ENCODE results near the gene CD226.

- TF ChIP-seq POU6F1 (CRISPR knock-in tag; IDR thresholded peaks at IDR 0.05; ENCODE audit: borderline replicate concordance, low read depth) = no peak
- no peak for TF ChIP-seq ARNTL (CRISPR knock-in tag; IDR thresholded peaks at IDR 0.05; ENCODE audit: borderline replicate concordance, low read depth)
- TF ChIP-seq CSRNP3 (CRISPR knock-in tag; IDR thresholded peaks at IDR 0.05) = no peak
- TF ChIP-seq ZNF70 (CRISPR knock-in tag; IDR thresholded peaks at IDR 0.05) = no peak
- no peak for TF ChIP-seq ESRRG (CRISPR knock-in tag; IDR thresholded peaks at IDR 0.05)
- no peak for TF ChIP-seq CREB5 (CRISPR knock-in tag; IDR thresholded peaks at IDR 0.05; ENCODE audit: low read depth)
- no peak for TF ChIP-seq OSR1 (CRISPR knock-in tag; IDR thresholded peaks at IDR 0.05)
Observed at GRCh38 chr18:69813559-69813958, 134.1 kb downstream of the CD226 start.
